ENCODE data around the gene IFITM1.

GRCh38 chr11:334264-334994 lies 20.6 kb downstream of the IFITM1 start:
- TF ChIP-seq CTCF (IDR thresholded peaks at IDR 0.05; ENCODE audit: borderline replicate concordance, extremely low read depth, low read length, poor library complexity, severe bottlenecking): no peak
- TF ChIP-seq EZH2 (IDR thresholded peaks at IDR 0.05; ENCODE audit: borderline replicate concordance, low read depth, low read length, severe bottlenecking): no peak

Measured in DND-41 (cell line).